AG08396 (cell line): ENCODE results near the gene PPARGC1A.

Experiments used
- DNase-seq: peaks from one replicate; pipeline ENCODE4 v3.0.0; 2012; ENCODE audit warnings: low spot score, mixed read lengths

The PPARGC1A gene

GRCh38 chr4:23881674-23882337, 8.0 kb downstream of the PPARGC1A start:
- no peak for DNase-seq

GRCh38 chr4:23881052-23881501, 8.8 kb downstream of the PPARGC1A start:
- DNase-seq: no peak

GRCh38 chr4:23878912-23879732, 10.7 kb downstream of the PPARGC1A start:
- no peak for DNase-seq

GRCh38 chr4:23878246-23878891, 11.5 kb downstream of the PPARGC1A start:
- DNase-seq: no peak

GRCh38 chr4:23877758-23878229, 12.1 kb downstream of the PPARGC1A start:
- peak; percentile 11 for DNase-seq

DNA sequence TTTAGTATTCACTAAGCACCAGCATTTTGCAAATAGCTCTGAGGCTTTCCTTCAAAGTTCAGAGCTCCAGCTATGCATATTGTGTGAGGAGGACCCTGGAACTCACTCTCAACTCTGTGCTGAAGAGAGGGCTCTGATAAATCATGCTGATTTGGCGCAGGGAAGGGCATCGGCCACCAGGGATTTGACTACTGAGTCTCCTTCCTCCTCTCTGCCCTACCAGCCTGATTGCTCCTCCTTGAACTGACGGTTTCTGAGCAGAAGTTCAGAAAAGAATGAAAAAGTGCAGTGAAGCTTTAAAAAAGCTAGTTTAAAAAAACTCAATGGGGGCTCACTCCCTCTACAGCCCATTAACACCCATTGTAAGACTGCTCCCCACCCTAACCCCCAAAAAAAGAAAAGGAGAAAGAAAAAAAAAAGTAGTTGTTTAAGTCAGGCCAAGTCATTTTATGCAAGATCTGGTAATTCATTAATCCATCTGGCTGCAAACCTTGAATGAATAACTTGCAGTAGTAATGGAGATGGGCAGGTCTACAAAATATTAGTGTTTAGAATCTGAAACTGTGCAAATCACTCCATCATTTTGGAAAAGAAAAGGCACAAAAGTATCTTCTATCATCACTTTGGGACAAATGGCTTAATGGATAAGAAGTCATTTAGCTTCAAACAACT, 13.3 kb downstream of the PPARGC1A start:
- DNase-seq: no peak

- no peak for DNase-seq
Observed at GRCh38 chr4:23875317-23875716, 14.5 kb downstream of the PPARGC1A start.

DNA sequence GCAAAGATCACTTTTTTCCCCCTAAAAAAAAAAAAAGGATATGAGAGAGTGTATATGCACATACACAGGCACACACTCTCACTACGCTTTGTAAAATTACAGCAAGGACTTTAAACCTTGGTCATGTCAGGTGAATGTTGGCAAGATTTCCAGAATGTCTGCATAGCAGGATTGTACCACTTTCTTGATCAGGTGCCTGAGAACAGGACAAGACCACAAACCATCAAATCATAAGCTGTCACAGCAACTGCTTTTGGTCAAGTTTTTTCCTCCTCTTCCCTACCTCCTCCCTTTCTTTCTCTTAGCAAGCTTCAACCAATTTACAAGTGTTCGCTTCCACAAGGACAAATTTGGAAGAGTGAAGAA, 15.3 kb downstream of the PPARGC1A start:
- DNase-seq: no peak

DNA sequence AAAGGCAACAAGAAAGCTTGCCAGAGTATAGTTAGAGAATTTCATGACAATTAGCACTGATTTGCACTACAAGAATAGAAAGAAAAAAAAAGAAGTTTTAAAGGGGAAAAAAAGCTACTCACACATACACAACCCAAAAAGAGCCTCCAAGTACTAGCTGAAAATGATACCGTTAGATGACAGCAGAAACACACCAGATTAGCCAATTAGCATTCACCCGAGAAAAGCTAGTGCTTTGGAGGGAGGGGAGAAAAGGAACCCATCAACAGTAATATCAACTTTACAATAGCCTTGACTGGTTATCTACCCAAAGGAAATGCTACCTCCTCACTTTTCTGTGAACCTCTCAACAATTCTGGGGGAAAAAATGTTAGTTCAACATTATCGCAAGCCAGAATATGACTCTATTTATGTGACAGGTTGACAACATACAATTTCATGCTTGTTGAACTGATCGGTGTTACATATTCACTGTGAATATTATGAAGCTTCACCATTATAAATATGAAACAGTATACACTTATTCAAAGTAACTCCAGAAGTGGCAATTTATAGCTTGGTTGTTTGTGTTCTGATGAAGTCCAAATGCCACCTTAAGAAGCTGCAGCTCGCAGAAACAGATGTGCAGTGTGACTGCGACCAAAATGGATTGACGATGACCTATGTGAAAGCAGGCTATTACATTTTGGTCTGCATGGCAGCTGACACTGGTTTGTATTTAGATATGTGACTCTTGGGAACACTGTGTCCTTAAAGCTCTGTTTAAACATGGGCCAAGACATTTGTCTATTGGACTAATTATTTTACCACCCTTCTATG, 15.9 kb downstream of the PPARGC1A start:
- no peak for DNase-seq

DNA sequence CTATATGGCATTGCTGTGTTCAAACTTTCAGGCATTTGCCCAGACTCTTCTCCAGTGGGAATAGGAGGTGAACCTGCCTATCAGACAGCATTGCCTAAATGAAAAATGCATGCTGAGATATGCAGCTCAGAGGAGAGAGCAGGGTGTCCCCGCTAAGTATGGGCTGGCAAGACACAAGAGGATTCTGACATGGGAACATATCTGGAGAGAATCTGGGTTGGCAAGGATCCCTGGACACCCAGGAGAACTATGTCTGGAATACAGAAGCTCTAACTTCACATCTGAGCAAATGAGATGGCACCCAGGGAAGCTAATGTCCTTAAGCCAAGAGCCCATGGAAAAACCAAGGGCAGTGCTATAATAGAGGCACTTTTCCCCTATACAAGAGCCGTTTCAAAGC, 18.4 kb downstream of the PPARGC1A start:
- DNase-seq: no peak

- DNase-seq: no peak
Observed at GRCh38 chr4:23866450-23867075, 23.3 kb downstream of the PPARGC1A start.

DNA sequence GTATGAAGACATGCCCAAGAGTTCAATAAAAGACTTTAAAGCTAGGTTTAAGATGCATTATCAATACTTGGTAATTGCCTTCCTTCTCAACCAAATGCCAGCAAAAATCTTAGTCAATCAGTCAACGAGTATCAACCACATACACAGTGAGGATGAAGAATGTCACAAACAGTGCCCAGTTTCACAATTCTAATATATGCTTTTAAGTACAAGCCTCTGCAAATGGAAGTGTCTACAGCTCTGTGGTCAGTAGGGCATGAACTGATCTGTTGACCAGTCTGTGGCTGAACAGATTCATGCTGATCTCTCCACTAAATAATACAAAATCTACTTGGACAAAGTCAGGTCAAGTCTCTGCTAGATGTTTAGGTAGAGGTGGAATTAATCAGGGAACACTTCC, 27.9 kb downstream of the PPARGC1A start:
- DNase-seq: no peak

DNA sequence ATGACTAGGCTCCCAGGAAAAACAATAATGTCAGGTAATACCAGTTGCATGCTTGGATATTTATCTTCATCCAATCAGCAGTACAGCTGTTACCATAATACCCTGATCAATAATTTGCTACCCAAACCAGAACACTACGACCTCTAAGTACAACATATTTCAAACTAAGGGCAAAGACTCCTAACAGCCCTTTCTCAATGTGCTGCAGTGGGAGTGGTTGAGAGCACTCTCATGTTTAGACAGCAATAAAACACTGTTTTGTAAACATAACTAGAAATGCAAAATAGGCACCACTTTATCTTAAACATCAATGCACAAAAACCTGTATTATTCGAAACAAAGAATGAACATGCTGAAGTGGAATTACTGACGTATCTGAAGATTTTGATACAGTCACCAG, 28.9 kb downstream of the PPARGC1A start:
- DNase-seq: no peak

- no peak for DNase-seq
Observed at GRCh38 chr4:23857367-23857959, 32.4 kb downstream of the PPARGC1A start.

DNA sequence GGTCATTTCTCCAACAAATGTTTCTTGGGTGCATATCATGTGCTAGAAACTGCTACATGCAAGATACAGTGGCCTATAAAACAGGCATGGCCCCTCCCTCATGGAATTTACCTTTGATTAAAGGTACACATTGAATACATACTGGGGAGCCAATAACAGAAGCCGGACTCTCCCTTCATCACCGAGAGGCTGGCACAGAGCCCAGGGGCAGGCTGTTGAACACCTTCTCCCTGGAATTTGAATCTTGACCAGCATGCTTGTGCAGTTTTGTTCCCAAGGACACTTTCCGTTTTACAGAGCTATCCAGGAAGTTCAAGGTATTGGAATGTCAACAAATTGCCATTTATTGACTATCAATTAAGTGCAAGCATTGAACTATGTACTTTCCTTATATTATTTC, 33.2 kb downstream of the PPARGC1A start:
- no peak for DNase-seq

DNA sequence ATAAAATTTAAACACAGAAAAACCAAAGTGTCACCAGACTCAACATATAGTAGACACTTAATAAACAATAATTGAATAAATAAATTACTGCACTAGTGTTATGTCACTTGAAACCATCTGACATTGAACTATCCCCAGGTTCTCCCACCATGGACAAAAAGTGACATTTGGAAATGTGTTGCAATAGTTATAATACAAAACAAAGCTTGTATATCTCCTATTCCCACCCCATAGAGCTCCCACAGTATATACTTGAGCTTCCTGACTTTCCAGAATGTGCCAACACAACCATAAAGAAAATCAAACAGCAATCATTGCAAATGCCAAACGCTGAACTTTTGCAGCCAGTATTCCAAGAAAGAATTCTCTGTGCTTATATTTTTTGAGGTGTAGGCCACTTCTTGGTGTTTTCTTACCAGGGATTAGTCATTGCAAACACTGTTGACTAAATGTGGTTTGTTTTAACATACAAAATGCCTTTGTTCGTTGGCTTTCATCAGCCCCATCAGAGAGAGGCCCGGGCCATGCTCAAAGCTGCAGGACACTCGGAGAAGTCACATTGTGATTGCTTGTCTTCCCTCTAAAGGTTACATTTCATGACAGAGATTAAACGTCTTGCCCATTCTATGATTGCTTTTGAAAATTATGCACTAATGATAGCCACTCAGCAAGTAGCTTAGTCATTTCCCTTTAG, 33.8 kb downstream of the PPARGC1A start:
- DNase-seq: peak; percentile 29

- no peak for DNase-seq
Observed at GRCh38 chr4:23853986-23854660, 35.7 kb downstream of the PPARGC1A start.

DNA sequence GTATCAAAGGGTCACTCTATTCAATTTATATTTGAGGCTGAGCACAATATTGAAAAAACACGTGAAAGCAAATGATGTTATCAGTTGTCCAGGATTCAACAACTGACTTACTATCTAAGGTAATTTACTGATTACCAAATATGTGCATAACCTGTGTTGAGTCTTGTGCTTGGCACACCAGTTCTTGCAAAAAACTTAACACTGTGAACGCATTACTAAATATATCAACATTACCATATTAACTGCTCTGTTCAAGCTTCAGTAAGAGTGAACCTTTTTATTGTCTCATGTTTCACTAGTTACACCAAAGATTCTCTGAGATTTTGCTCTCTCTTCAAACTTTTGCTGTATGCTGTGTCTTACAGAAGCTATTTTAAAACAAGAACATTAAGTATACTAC, 38.4 kb downstream of the PPARGC1A start:
- DNase-seq: no peak

- no peak for DNase-seq
Observed at GRCh38 chr4:23847158-23847557, 42.7 kb downstream of the PPARGC1A start.
